MM.1S (cell line): ENCODE measurements around the gene TEX10.

Source experiments
- CTCF ChIP-seq: fragments of 300-600 bp; sonication (generic); IDR thresholded peaks from 2 replicates; pipeline ENCODE4 v1.5.1; 2016; ENCODE audit warnings: antibody characterized with exemption, low read length, mixed read lengths
- EZH2 ChIP-seq: fragments of 300-600 bp; sonication (generic); optimal IDR thresholded peaks from 2 replicates; pipeline ENCODE3; 2017; ENCODE audit warnings: low read depth, mild to moderate bottlenecking, antibody characterized with exemption, low read length, mixed read lengths
- EZH2phosphoT487 ChIP-seq: fragments of 300-600 bp; sonication (generic); IDR thresholded peaks from 2 replicates; pipeline ENCODE4 v1.6.1; 2018; ENCODE audit warnings: antibody characterized with exemption, low read length

GRCh38 chr9:100281676-100282387 lies 70.9 kb downstream of the TEX10 start:
- TF ChIP-seq CTCF (no peak), EZH2 (no peak), EZH2phosphoT487 (no peak)
